HL-60 (cell line): Measurements from ENCODE around the gene MSI2.

Experiments used
- DNase-seq, 2 experiments: peaks; one replicate each; pipeline ENCODE4 v3.0.0-alpha.2; 2010 to 2020; ENCODE audit warnings: low read depth in 1 of 2, low spot score in 1 of 2
- H3K27ac ChIP-seq: fragments of 250-450 bp; sonication (Bioruptor Pico); replicated peaks from 2 replicates; pipeline ENCODE4 v1.5.1; 2020; ENCODE audit warnings: mild to moderate bottlenecking, moderate library complexity
- H3K27me3 ChIP-seq: fragments of 250-450 bp; sonication (Bioruptor Pico); 2 replicates; pipeline ENCODE4 v1.5.1; 2021; ENCODE audit warnings: mild to moderate bottlenecking, moderate library complexity; ENCODE audit not compliant: insufficient read depth, poor library complexity, severe bottlenecking
- H3K4me3 ChIP-seq: replicated peaks from 2 replicates; pipeline ENCODE4 v1.5.1; 2011; ENCODE audit warnings: mild to moderate bottlenecking, control low read depth, low read length; ENCODE audit not compliant: insufficient read depth
- GABPA ChIP-seq: IDR thresholded peaks from 2 replicates; pipeline ENCODE4 v1.6.1; 2012; ENCODE audit warnings: low read depth
- POLR2AphosphoS5 ChIP-seq: IDR thresholded peaks from 2 replicates; pipeline ENCODE4 v1.6.1; 2012; ENCODE audit warnings: low read depth
- SPI1 ChIP-seq: IDR thresholded peaks from 2 replicates; pipeline ENCODE4 v1.6.1; 2012; ENCODE audit warnings: low read depth, mild to moderate bottlenecking, borderline replicate concordance
- TF ChIP-seq, protein P1 (sequence below): IDR thresholded peaks from one replicate; pipeline ENCODE4 v1.5.1; 2011; ENCODE audit warnings: low read length, control low read depth, inconsistent platforms; ENCODE audit not compliant: insufficient read depth
- TF ChIP-seq, protein P2 (sequence below): IDR thresholded peaks from 2 replicates; pipeline ENCODE4 v1.6.1; 2012; ENCODE audit warnings: low read depth; ENCODE audit not compliant: insufficient replicate concordance

The MSI2 gene

DNA sequence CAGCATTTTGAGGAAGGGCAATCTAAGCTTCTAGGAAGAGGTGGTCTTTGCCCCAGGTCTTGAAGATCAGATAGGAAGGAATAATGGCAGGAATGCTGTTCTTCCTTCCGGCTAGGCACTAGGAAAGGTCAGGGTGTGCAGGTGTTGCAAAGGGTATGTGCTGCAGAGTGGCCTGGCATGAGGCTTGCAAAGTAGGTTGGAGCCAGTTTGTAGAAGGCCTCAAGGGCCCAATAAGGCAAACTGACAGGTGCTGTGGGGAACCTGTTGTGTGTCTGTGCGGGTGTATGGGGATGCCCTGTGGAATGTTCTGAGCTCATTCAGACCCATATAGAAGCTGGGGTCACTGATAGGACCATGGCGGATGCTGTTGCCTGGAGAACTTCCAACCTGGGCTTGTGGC, 12.7 kb downstream of the MSI2 start:
- Histone ChIP-seq H3K27me3 (no peaks in the 10 kb centered on the region), H3K4me3 (no peak overlapping the region), H3K27ac (no peak overlapping the region)
- DNase-seq = no peak
- TF ChIP-seq, protein P1, sequence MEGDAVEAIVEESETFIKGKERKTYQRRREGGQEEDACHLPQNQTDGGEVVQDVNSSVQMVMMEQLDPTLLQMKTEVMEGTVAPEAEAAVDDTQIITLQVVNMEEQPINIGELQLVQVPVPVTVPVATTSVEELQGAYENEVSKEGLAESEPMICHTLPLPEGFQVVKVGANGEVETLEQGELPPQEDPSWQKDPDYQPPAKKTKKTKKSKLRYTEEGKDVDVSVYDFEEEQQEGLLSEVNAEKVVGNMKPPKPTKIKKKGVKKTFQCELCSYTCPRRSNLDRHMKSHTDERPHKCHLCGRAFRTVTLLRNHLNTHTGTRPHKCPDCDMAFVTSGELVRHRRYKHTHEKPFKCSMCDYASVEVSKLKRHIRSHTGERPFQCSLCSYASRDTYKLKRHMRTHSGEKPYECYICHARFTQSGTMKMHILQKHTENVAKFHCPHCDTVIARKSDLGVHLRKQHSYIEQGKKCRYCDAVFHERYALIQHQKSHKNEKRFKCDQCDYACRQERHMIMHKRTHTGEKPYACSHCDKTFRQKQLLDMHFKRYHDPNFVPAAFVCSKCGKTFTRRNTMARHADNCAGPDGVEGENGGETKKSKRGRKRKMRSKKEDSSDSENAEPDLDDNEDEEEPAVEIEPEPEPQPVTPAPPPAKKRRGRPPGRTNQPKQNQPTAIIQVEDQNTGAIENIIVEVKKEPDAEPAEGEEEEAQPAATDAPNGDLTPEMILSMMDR = no peak
- TF ChIP-seq, protein P2, sequence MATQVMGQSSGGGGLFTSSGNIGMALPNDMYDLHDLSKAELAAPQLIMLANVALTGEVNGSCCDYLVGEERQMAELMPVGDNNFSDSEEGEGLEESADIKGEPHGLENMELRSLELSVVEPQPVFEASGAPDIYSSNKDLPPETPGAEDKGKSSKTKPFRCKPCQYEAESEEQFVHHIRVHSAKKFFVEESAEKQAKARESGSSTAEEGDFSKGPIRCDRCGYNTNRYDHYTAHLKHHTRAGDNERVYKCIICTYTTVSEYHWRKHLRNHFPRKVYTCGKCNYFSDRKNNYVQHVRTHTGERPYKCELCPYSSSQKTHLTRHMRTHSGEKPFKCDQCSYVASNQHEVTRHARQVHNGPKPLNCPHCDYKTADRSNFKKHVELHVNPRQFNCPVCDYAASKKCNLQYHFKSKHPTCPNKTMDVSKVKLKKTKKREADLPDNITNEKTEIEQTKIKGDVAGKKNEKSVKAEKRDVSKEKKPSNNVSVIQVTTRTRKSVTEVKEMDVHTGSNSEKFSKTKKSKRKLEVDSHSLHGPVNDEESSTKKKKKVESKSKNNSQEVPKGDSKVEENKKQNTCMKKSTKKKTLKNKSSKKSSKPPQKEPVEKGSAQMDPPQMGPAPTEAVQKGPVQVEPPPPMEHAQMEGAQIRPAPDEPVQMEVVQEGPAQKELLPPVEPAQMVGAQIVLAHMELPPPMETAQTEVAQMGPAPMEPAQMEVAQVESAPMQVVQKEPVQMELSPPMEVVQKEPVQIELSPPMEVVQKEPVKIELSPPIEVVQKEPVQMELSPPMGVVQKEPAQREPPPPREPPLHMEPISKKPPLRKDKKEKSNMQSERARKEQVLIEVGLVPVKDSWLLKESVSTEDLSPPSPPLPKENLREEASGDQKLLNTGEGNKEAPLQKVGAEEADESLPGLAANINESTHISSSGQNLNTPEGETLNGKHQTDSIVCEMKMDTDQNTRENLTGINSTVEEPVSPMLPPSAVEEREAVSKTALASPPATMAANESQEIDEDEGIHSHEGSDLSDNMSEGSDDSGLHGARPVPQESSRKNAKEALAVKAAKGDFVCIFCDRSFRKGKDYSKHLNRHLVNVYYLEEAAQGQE = no peak
- TF ChIP-seq GABPA (no peak), SPI1 (no peak), POLR2AphosphoS5 (no peak)

DNA sequence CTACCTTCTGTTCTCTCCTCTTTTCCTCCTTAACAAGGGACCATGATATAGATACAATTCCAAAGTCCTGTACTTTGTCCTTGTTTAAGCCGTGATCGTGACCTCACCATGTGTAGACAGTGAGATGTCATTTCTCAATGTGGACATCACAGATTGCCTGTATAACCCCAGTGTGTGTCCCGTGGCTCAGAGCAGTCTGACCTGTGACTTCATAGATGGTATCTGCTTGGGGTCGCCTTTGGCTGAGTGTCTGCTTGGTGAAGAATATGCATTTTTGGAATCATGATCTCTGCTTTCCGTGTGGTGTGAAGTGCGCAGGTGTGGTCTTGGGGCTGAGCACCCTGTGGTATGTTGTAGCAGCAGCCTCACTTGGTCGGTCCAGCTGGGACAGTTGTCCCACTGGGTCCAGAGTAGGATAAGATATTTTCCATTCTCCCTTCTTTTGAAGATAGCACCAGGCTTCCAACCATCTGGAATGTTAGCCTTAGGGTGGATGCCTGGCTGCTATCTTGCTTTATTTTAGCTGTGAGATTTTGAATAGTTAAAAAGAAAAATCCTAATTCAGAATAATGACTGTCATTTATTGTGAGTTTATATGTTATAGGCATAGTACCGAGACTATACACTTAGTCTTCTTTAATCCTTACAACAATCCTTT, 13.4 kb downstream of the MSI2 start:
- Histone ChIP-seq H3K4me3 (no peak overlapping the region), H3K27ac (no peak overlapping the region)
- TF ChIP-seq GABPA (no peak), SPI1 (no peak), POLR2AphosphoS5 (no peak)
- TF ChIP-seq, protein P1 = no peak
- TF ChIP-seq, protein P2 = no peak

DNA sequence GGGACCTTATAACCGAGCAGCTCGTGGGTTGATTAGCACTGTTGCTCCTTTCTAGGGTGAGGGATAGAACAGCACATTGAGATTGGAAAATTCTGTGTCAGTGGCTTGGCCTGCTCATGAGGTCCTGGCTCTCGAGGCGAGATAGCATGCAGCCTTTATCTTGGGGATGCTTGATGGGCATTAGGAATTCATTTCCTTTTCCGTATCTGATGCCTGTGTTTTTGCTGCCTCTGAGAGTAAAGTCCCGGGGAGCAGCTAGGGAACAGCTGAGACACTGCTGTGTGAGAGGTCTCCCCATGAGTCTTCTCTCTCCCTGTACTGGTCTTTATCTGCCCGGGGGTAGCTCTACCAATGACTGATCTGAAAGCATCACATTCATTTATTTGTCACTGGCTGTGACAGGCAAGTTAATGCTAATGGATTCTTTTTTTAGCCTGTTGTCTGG, 14.5 kb downstream of the MSI2 start:
- DNase-seq = no peak
- TF ChIP-seq POLR2AphosphoS5 (no peak), GABPA (no peak), SPI1 (no peak)
- TF ChIP-seq, protein P2 = no peak
- TF ChIP-seq, protein P1 = no peak

More for the DNA sequence above, 13.4 kb downstream of the MSI2 start:
- H3K27me3 ChIP-seq = no peaks in the 10 kb centered on the region
- no peak for DNase-seq

More for the DNA sequence above, 14.5 kb downstream of the MSI2 start:
- Histone ChIP-seq H3K27ac (no peak overlapping the region), H3K27me3 (no peaks in the 10 kb centered on the region), H3K4me3 (no peak overlapping the region)
